IMR-90 (cell line): ENCODE data around the gene GATA1. TPM values are rescaled to one million over a fixed set of nuclear protein-coding genes. Genes with fewer than 3 reads are reported as not detected.

Experiments used
- ATAC-seq: fragments of 200-7000 bp; cut with Tn5 transposase; 2 replicates; pipeline ENCODE4 v1.9.1; 2020; ENCODE audit warnings: low read depth, mild to moderate bottlenecking, moderate library complexity
- BruUV-seq: library from RNA; stranded (reverse); fragments of 400-500 nt; replicated peaks from 2 replicates; lab custom pipeline; 2021; lab: Mats Ljungman, UMichigan
- CTCF ChIA-PET: fragments of 300-600 bp; formaldehyde crosslinking; extraction: SDS; loops from one replicate; lab custom pipeline; 2021; ENCODE audit warnings: antibody characterized with exemption; lab: Yijun Ruan, JAX
- POLR2A ChIA-PET: fragments of 300-600 bp; sonication (Branson Sonifier 250); formaldehyde crosslinking; loops from one replicate; lab custom pipeline; 2022; ENCODE audit warnings: antibody characterized with exemption; ENCODE audit not compliant: unreplicated experiment; lab: Charles Lee
- DNase-seq: peaks from one replicate; pipeline ENCODE4 v3.0.0; 2013
- H2AFZ ChIP-seq: replicated peaks from 2 replicates; pipeline ENCODE3; 2013; ENCODE audit warnings: low read length, mild to moderate bottlenecking; ENCODE audit not compliant: poor library complexity
- H2AK5ac ChIP-seq: 2 replicates; pipeline ENCODE4 v1.6.1; 2013; ENCODE audit warnings: low read depth, low read length, inconsistent platforms
- H2AK9ac ChIP-seq: replicated peaks from 2 replicates; pipeline ENCODE3; 2013; ENCODE audit warnings: mild to moderate bottlenecking, low read depth, low read length, moderate library complexity; ENCODE audit not compliant: poor library complexity
- H2BK120ac ChIP-seq: 2 replicates; pipeline ENCODE4 v1.6.1; 2013; ENCODE audit warnings: low read depth, low read length, inconsistent platforms
- H2BK15ac ChIP-seq: 3 replicates; pipeline ENCODE4 v1.6.1; 2013; ENCODE audit warnings: low read depth, low read length, inconsistent platforms
- H2BK20ac ChIP-seq: 2 replicates; pipeline ENCODE4 v1.6.1; 2013; ENCODE audit warnings: low read depth, mild to moderate bottlenecking, inconsistent platforms, low read length, moderate library complexity
- H2BK5ac ChIP-seq: 2 replicates; pipeline ENCODE4 v1.6.1; 2013; ENCODE audit warnings: mild to moderate bottlenecking, low read depth, low read length, inconsistent platforms; ENCODE audit not compliant: poor library complexity, severe bottlenecking
- H3K14ac ChIP-seq: replicated peaks from 2 replicates; pipeline ENCODE4 v1.6.1; 2013; ENCODE audit warnings: low read depth, low read length, inconsistent platforms
- H3K18ac ChIP-seq: 2 replicates; pipeline ENCODE4 v1.6.1; 2013; ENCODE audit warnings: low read depth, low read length, control low read depth
- H3K23ac ChIP-seq: 2 replicates; pipeline ENCODE4 v1.6.1; 2013; ENCODE audit warnings: low read depth, low read length, inconsistent platforms
- H3K27ac ChIP-seq: 2 replicates; pipeline ENCODE4 v1.5.1; 2013; ENCODE audit warnings: mild to moderate bottlenecking, control low read depth, low read length; ENCODE audit not compliant: insufficient read depth
- H3K27me3 ChIP-seq: 2 replicates; pipeline ENCODE4 v1.6.1; 2013; ENCODE audit warnings: low read length; ENCODE audit not compliant: control insufficient read depth, insufficient read depth
- H3K36me3 ChIP-seq: 2 replicates; pipeline ENCODE4 v1.6.1; 2013; ENCODE audit warnings: low read length, mixed read lengths; ENCODE audit not compliant: control insufficient read depth, insufficient read depth
- H3K4ac ChIP-seq: 2 replicates; pipeline ENCODE4 v1.6.1; 2013; ENCODE audit warnings: low read depth, low read length, inconsistent platforms
- H3K4me1 ChIP-seq: 2 replicates; pipeline ENCODE4 v1.6.1; 2013; ENCODE audit warnings: low read length, mixed read lengths; ENCODE audit not compliant: control insufficient read depth, insufficient read depth
- H3K4me2 ChIP-seq: 2 replicates; pipeline ENCODE4 v1.6.1; 2013; ENCODE audit warnings: low read depth, mild to moderate bottlenecking, control low read depth, low read length, moderate library complexity
- H3K4me3 ChIP-seq: 2 replicates; pipeline ENCODE4 v1.5.1; 2013; ENCODE audit warnings: low read depth, mild to moderate bottlenecking, control low read depth, low read length, moderate library complexity; ENCODE audit not compliant: insufficient read depth
- H3K56ac ChIP-seq: 2 replicates; pipeline ENCODE4 v1.6.1; 2013; ENCODE audit warnings: low read length, inconsistent platforms; ENCODE audit not compliant: insufficient read depth; ENCODE audit errors: extremely low read depth
- H3K79me1 ChIP-seq, 2 experiments: 2 replicates each; pipeline ENCODE4 v1.6.1; 2013; ENCODE audit warnings: low read length in 2 of 2, inconsistent platforms in 1 of 2, low read depth in 1 of 2
- H3K9ac ChIP-seq: 2 replicates; pipeline ENCODE4 v1.6.1; 2013; ENCODE audit warnings: low read depth, low read length, control low read depth
- H3K9me1 ChIP-seq: 2 replicates; pipeline ENCODE4 v1.6.1; 2013; ENCODE audit warnings: low read length, inconsistent platforms; ENCODE audit not compliant: insufficient read depth
- H3K9me3 ChIP-seq: 2 replicates; pipeline ENCODE4 v1.6.1; 2013; ENCODE audit warnings: low read length; ENCODE audit not compliant: control insufficient read depth, insufficient read depth
- H4K20me1 ChIP-seq: 2 replicates; pipeline ENCODE4 v1.6.1; 2013; ENCODE audit warnings: low read length, inconsistent platforms; ENCODE audit not compliant: insufficient read depth
- H4K5ac ChIP-seq: 2 replicates; pipeline ENCODE4 v1.6.1; 2013; ENCODE audit warnings: mild to moderate bottlenecking, low read depth, low read length, control low read depth
- H4K8ac ChIP-seq, 2 experiments: 2 replicates each; pipeline ENCODE4 v1.6.1; 2013; ENCODE audit warnings: low read depth in 2 of 2, low read length in 2 of 2, control low read depth in 1 of 2, inconsistent platforms in 1 of 2
- H4K91ac ChIP-seq: 2 replicates; pipeline ENCODE4 v1.6.1; 2013; ENCODE audit warnings: low read depth, low read length, inconsistent platforms; ENCODE audit not compliant: insufficient read depth
- BHLHE40 ChIP-seq: fragments of 150-350 bp; IDR thresholded peaks from 2 replicates; pipeline ENCODE4 v1.6.1; 2016; ENCODE audit warnings: mild to moderate bottlenecking, low read depth, low read length
- CEBPB ChIP-seq: IDR thresholded peaks from 2 replicates; pipeline ENCODE4 v1.6.1; 2012; ENCODE audit warnings: low read depth, low read length, improper control_type of control experiment
- CHD1 ChIP-seq: IDR thresholded peaks from 2 replicates; pipeline ENCODE4 v1.6.1; 2012; ENCODE audit warnings: low read depth, low read length, improper control_type of control experiment
- ELK1 ChIP-seq: fragments of 150-350 bp; IDR thresholded peaks from 2 replicates; pipeline ENCODE4 v1.6.1; 2016; ENCODE audit warnings: low read depth, mild to moderate bottlenecking, low read length, moderate library complexity, borderline replicate concordance
- FOS ChIP-seq: fragments of 150-350 bp; IDR thresholded peaks from 2 replicates; pipeline ENCODE4 v1.6.1; 2016; ENCODE audit warnings: low read depth, low read length
- MAFK ChIP-seq: IDR thresholded peaks from 2 replicates; pipeline ENCODE4 v1.6.1; 2012; ENCODE audit warnings: low read depth, low read length, improper control_type of control experiment
- MAZ ChIP-seq: IDR thresholded peaks from 2 replicates; pipeline ENCODE4 v1.6.1; 2012; ENCODE audit warnings: low read depth, mild to moderate bottlenecking, low read length, improper control_type of control experiment, moderate library complexity, borderline replicate concordance
- MXI1 ChIP-seq: IDR thresholded peaks from 2 replicates; pipeline ENCODE4 v1.6.1; 2012; ENCODE audit warnings: low read depth, mild to moderate bottlenecking, low read length, moderate library complexity, borderline replicate concordance
- NFE2L2 ChIP-seq: fragments of 150-350 bp; IDR thresholded peaks from 2 replicates; pipeline ENCODE4 v1.6.1; 2016; ENCODE audit warnings: low read depth, mild to moderate bottlenecking, low read length
- POLR2A ChIP-seq: IDR thresholded peaks from 2 replicates; pipeline ENCODE4 v1.6.1; 2012; ENCODE audit warnings: mild to moderate bottlenecking, low read depth, low read length
- RAD21 ChIP-seq: IDR thresholded peaks from 2 replicates; pipeline ENCODE4 v1.6.1; 2012; ENCODE audit warnings: low read length, improper control_type of control experiment
- RCOR1 ChIP-seq: IDR thresholded peaks from 2 replicates; pipeline ENCODE4 v1.6.1; 2012; ENCODE audit warnings: mild to moderate bottlenecking, low read length, improper control_type of control experiment; ENCODE audit not compliant: insufficient replicate concordance
- RFX5 ChIP-seq: IDR thresholded peaks from 2 replicates; pipeline ENCODE4 v1.8.0; 2012; ENCODE audit warnings: low read depth, mild to moderate bottlenecking, low read length, moderate library complexity
- SMC3 ChIP-seq: fragments of 150-350 bp; IDR thresholded peaks from 2 replicates; pipeline ENCODE4 v1.6.1; 2016; ENCODE audit warnings: low read depth, mild to moderate bottlenecking, antibody characterized with exemption, low read length, moderate library complexity
- WGBS, 2 experiments: methylation state at CpG; one replicate each; pipeline versions ENCODE4 v1.1.5 to v1.1.7; 2013; ENCODE audit warnings: missing lambda C conversion rate in 2 of 2; ENCODE audit not compliant: insufficient read length in 1 of 2; ENCODE audit errors: extremely low coverage in 2 of 2; 5-methylcytosine and 5-hydroxymethylcytosine counted together
- dilution Hi-C: fragments of 300-500 bp; cut with HindIII; formaldehyde crosslinking; loops from one replicate; pipeline ENCODE4 v1.14.3; 2018; ENCODE audit warnings: low sequenced_read_pairs; ENCODE audit not compliant: unreplicated experiment
- in situ Hi-C: fragments of 300-500 bp; cut with MboI; formaldehyde crosslinking; loops from 3 replicates; pipeline ENCODE4 v1.14.3; 2019; ENCODE audit warnings: low sequenced_read_pairs, inconsistent platforms, mixed read lengths
- intact Hi-C: fragments of 100-400 bp; cut with micrococcal nuclease; formaldehyde crosslinking; loops from 2 replicates; pipeline ENCODE4 v1.10.0; 2022
- polyA plus RNA-seq, 3 experiments: library from polyadenylated mRNA; depleted of rRNA; stranded (reverse); fragments of >200 nt; gene quantifications; 2 replicates each; pipeline ENCODE4 v1.2.3, GENCODE V29; 2012; ENCODE audit warnings: low replicate concordance in 1 of 3
- total RNA-seq: library from RNA; depleted of rRNA; stranded (reverse); fragments of >200 nt; gene quantifications from 2 replicates; pipeline ENCODE4 v1.2.3, GENCODE V29; 2012
- TF ChIP-seq, protein P1 (sequence below): fragments of 150-350 bp; IDR thresholded peaks from 2 replicates; pipeline ENCODE4 v1.6.1; 2017; ENCODE audit warnings: mild to moderate bottlenecking, antibody characterized with exemption, low read length, low read depth
- TF ChIP-seq, protein P2 (sequence below): conservative IDR thresholded peaks from 2 replicates; pipeline ENCODE4 v1.5.1; 2012; ENCODE audit warnings: mild to moderate bottlenecking, low read depth, low read length, improper control_type of control experiment

Gene GATA1
- total and polyA plus RNA-seq, 2 of the 4 experiments (the other 2 are of a cell fraction): not detected

DNA sequence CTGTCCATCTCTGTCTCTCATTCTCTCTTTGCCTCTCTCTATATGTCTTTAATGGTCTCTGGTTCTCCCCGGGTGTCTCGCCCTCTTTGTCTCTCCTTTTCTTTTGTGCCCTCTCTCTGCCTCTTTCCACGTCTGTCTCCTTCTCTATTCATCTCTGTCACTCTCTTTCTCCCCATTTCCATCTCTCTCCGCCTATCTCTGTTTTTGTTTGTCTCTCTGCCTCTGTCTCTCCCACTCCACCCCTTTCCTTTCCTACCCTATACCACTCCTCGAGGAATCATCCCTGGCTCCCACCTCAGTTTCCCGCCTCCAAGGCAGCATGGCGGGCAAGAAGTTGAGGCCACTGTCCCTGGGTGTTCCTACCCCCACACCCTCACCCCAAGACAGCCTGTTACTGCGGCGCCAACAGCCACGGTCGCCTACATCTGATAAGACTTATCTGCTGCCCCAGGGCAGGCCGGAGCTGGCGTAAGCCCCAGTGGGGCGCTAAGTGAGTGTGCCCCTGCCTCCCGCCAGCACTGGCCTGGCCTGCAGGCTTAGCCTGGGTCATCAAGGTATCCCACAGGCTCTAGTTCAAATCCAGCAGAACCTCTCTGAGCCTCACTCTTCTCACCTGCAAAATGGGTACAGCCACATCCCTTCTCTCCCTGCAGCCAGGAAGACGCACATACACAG is 713 bp upstream of the GATA1 start:
- no peak overlapping the region for H3K56ac ChIP-seq
- no peak overlapping the region for H4K8ac ChIP-seq
- H3K4me1 ChIP-seq: no peaks in the 10 kb centered on the region
- intact Hi-C loops (no loop called here), dilution Hi-C loops (no loop called here), in situ Hi-C loops (no loop called here)
- no peak overlapping the region for H2BK20ac ChIP-seq
- H4K20me1 ChIP-seq: no peaks in the 10 kb centered on the region; the same call in 1 of the 2 replicates
- BruUV-seq: no TSS peak
- whole genome bisulfite sequencing, 2 experiments: 56% methylated on average over 12 of the region's 16 CpGs; no CpG with 5 or more reads in 1 of the 2 experiments
- no peaks in the 10 kb centered on the region for H3K9me1 ChIP-seq
- POLR2A ChIA-PET: no interaction called here
- CTCF ChIA-PET: no interaction called here
- H3K23ac ChIP-seq: no peak overlapping the region
- H3K18ac ChIP-seq: no peak overlapping the region
- H2BK15ac ChIP-seq: no peak overlapping the region
- H3K4me3 ChIP-seq: no peak overlapping the region
- TF ChIP-seq BHLHE40 (no peak), ELK1 (no peak), CHD1 (no peak), SMC3 (no peak), NFE2L2 (no peak), RCOR1 (no peak), FOS (no peak), RAD21 (no peak), MAZ (no peak), MAFK (no peak), RFX5 (no peak), MXI1 (no peak), CEBPB (no peak), POLR2A (no peak)
- TF ChIP-seq, protein P1, sequence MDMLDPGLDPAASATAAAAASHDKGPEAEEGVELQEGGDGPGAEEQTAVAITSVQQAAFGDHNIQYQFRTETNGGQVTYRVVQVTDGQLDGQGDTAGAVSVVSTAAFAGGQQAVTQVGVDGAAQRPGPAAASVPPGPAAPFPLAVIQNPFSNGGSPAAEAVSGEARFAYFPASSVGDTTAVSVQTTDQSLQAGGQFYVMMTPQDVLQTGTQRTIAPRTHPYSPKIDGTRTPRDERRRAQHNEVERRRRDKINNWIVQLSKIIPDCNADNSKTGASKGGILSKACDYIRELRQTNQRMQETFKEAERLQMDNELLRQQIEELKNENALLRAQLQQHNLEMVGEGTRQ: no peak
- TF ChIP-seq, protein P2, sequence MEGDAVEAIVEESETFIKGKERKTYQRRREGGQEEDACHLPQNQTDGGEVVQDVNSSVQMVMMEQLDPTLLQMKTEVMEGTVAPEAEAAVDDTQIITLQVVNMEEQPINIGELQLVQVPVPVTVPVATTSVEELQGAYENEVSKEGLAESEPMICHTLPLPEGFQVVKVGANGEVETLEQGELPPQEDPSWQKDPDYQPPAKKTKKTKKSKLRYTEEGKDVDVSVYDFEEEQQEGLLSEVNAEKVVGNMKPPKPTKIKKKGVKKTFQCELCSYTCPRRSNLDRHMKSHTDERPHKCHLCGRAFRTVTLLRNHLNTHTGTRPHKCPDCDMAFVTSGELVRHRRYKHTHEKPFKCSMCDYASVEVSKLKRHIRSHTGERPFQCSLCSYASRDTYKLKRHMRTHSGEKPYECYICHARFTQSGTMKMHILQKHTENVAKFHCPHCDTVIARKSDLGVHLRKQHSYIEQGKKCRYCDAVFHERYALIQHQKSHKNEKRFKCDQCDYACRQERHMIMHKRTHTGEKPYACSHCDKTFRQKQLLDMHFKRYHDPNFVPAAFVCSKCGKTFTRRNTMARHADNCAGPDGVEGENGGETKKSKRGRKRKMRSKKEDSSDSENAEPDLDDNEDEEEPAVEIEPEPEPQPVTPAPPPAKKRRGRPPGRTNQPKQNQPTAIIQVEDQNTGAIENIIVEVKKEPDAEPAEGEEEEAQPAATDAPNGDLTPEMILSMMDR: no peak
- H2AK9ac ChIP-seq: no peak overlapping the region
- no peak overlapping the region for H3K4me2 ChIP-seq
- peaks cover 22% of the 10 kb centered on the region for H3K27me3 ChIP-seq
- H4K91ac ChIP-seq: no peak overlapping the region
- H3K79me1 ChIP-seq: no peaks in the 10 kb centered on the region
- no peak overlapping the region for H2BK5ac ChIP-seq
- H3K27ac ChIP-seq: no peak overlapping the region
- no peak for DNase-seq
- no peak overlapping the region for H2AK5ac ChIP-seq
- peak overlapping the region; percentile 58 for H2AFZ ChIP-seq
- H2BK120ac ChIP-seq: no peak overlapping the region
- ATAC-seq: no peak
- no peak overlapping the region for H3K14ac ChIP-seq
- no peaks in the 10 kb centered on the region for H3K9me3 ChIP-seq
- no peak overlapping the region for H4K5ac ChIP-seq
- no peak overlapping the region for H3K9ac ChIP-seq
- H3K4ac ChIP-seq: no peak overlapping the region
- H3K36me3 ChIP-seq: no peaks in the 10 kb centered on the region
